ENCODE results near the gene RSAD2.
"Not testable (repeated sequence)": the region's sequence is repeated elsewhere in the genome, so short reads cannot be mapped to it uniquely, and the experiment has no call there.

RSAD2 gene

GRCh38 chr2:6877402-6878304 lies at the start of gene RSAD2:
TSS of gene RSAD2 (plus strand) at chr2:6877777. CDS start at chr2:6877801, 24 bp downstream.
- peak in 1 of 2 donors; percentile 19 for DNase-seq (ENCODE audit: low read depth in 2 of 2)

- no peak for DNase-seq (ENCODE audit: low read depth in 2 of 2)
Observed at GRCh38 chr2:6828299-6828584, 49.3 kb upstream of the RSAD2 start.

- DNase-seq (ENCODE audit: low read depth in 2 of 2): no peak
Observed at GRCh38 chr2:6831229-6831628, 46.3 kb upstream of the RSAD2 start.

- no peak for DNase-seq (ENCODE audit: low read depth in 2 of 2)
Observed at GRCh38 chr2:6832596-6833299, 44.8 kb upstream of the RSAD2 start.

- DNase-seq (ENCODE audit: low read depth in 2 of 2): no peak
Observed at GRCh38 chr2:6833300-6833604, 44.3 kb upstream of the RSAD2 start.

- no peak for DNase-seq (ENCODE audit: low read depth in 2 of 2)
Observed at GRCh38 chr2:6834163-6834562, 43.4 kb upstream of the RSAD2 start.

GRCh38 chr2:6835467-6835866 lies 42.1 kb upstream of the RSAD2 start:
- no peak for DNase-seq (ENCODE audit: low read depth in 2 of 2)

- DNase-seq (ENCODE audit: low read depth in 2 of 2): no peak
Observed at GRCh38 chr2:6838673-6839319, 38.8 kb upstream of the RSAD2 start.

- no peak for DNase-seq (ENCODE audit: low read depth in 2 of 2)
Observed at GRCh38 chr2:6841537-6842287, 35.9 kb upstream of the RSAD2 start.

- DNase-seq (ENCODE audit: low read depth in 2 of 2): no peak
Observed at GRCh38 chr2:6845312-6845711, 32.3 kb upstream of the RSAD2 start.

- DNase-seq (ENCODE audit: low read depth in 2 of 2): no peak
Observed at GRCh38 chr2:6845903-6846302, 31.7 kb upstream of the RSAD2 start.

GRCh38 chr2:6846540-6846939 lies 31.0 kb upstream of the RSAD2 start:
- DNase-seq (ENCODE audit: low read depth in 2 of 2): no peak

- no peak for DNase-seq (ENCODE audit: low read depth in 2 of 2)
Observed at GRCh38 chr2:6846967-6847681, 30.5 kb upstream of the RSAD2 start.

GRCh38 chr2:6852195-6852594 lies 25.4 kb upstream of the RSAD2 start:
- no peak for DNase-seq (ENCODE audit: low read depth in 2 of 2)

- no peak for DNase-seq (ENCODE audit: low read depth in 2 of 2)
Observed at GRCh38 chr2:6854416-6854815, 23.2 kb upstream of the RSAD2 start.

- DNase-seq (ENCODE audit: low read depth in 2 of 2): no peak
Observed at GRCh38 chr2:6855860-6856547, 21.6 kb upstream of the RSAD2 start.

GRCh38 chr2:6856548-6856920 lies 21.0 kb upstream of the RSAD2 start:
- no peak for DNase-seq (ENCODE audit: low read depth in 2 of 2)

- DNase-seq (ENCODE audit: low read depth in 2 of 2): not testable (repeated sequence)
Observed at GRCh38 chr2:6858466-6859027, 19.0 kb upstream of the RSAD2 start.

- no peak for DNase-seq (ENCODE audit: low read depth in 2 of 2)
Observed at GRCh38 chr2:6860296-6860695, 17.3 kb upstream of the RSAD2 start.

- no peak for DNase-seq (ENCODE audit: low read depth in 2 of 2)
Observed at GRCh38 chr2:6863792-6864191, 13.8 kb upstream of the RSAD2 start.

All from stimulated activated CD8-positive, alpha-beta memory T cell treated with anti-CD3 and anti-CD28 coated beads, Interleukin-2, amount 100 ng/mL, for 1 hour (primary cell).